Stimulated activated naive CD8-positive, alpha-beta T cell treated with anti-CD3 and anti-CD28 coated beads, Interleukin-15, Interleukin-2, amounts not matched to agents 100 ng/mL and 50 ng/mL, for 24 hours (primary cell): ENCODE measurements around the gene APOC1.
"Not testable (repeated sequence)": the region's sequence is repeated elsewhere in the genome, so short reads cannot be mapped to it uniquely, and the experiment has no call there.

Experiments
- H3K27ac Mint-ChIP-seq: one replicate; pipeline ENCODE4 v1.8.0; 2021; ENCODE audit warnings: mild to moderate bottlenecking, mixed read lengths
- H3K27me3 Mint-ChIP-seq: one replicate; pipeline ENCODE4 v1.8.0; 2021; ENCODE audit warnings: mixed read lengths
- H3K36me3 Mint-ChIP-seq: one replicate; pipeline ENCODE4 v1.8.0; 2021; ENCODE audit warnings: low read depth, mixed read lengths
- H3K4me1 Mint-ChIP-seq: one replicate; pipeline ENCODE4 v1.8.0; 2021; ENCODE audit warnings: low read depth, mixed read lengths
- H3K4me3 Mint-ChIP-seq: one replicate; pipeline ENCODE4 v1.8.0; 2021; ENCODE audit warnings: mild to moderate bottlenecking, mixed read lengths
- H3K9me3 Mint-ChIP-seq: one replicate; pipeline ENCODE4 v1.8.0; 2021; ENCODE audit warnings: mixed read lengths

Gene APOC1

DNA sequence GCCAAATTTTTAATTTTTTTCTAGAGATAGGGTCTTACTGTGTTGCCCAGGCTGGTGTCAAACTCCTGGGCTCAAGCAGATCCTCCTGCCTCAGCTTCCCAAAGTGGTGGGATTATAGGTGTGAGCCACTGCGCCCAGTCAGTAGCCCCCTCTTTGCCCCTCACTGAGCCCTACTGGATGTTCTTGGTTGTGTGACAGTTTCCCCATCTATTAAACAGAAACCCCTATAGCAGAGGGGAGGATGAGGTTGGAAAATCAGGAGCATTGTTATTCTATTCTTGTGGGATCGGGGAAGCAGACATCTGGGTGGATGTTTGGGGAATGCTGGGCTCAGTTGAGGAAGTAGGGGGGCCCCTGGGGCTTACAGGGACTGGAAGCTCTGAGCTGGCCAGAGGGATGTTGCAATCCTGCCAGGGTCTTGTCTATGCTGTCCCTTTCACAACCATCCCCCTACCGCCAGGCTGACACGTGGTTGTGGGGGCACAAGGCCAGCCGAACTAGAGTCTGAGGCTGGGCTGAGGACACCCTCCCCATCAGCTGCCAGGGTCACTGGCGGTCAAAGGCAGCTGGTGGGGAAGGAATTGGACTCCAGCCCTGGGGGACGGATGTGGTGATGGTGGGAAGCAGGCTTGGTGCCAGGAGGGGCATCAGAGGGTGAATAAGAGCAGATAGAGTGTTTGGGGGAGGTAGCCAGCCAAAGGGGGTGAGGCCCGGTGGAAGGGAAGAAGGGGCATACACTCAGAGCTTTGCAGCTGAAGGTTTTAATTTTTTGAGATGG lies 10.9 kb downstream of the APOC1 start:
- no peaks in the 10 kb centered on the region for H3K9me3 Mint-ChIP-seq
- H3K4me1 Mint-ChIP-seq, result peaks cover 9% of the 10 kb centered on the region
- no peaks in the 10 kb centered on the region for H3K36me3 Mint-ChIP-seq
- no peak overlapping the region for H3K27ac Mint-ChIP-seq
- H3K27me3 Mint-ChIP-seq, result peaks cover 20% of the 10 kb centered on the region
- no peak overlapping the region for H3K4me3 Mint-ChIP-seq

DNA sequence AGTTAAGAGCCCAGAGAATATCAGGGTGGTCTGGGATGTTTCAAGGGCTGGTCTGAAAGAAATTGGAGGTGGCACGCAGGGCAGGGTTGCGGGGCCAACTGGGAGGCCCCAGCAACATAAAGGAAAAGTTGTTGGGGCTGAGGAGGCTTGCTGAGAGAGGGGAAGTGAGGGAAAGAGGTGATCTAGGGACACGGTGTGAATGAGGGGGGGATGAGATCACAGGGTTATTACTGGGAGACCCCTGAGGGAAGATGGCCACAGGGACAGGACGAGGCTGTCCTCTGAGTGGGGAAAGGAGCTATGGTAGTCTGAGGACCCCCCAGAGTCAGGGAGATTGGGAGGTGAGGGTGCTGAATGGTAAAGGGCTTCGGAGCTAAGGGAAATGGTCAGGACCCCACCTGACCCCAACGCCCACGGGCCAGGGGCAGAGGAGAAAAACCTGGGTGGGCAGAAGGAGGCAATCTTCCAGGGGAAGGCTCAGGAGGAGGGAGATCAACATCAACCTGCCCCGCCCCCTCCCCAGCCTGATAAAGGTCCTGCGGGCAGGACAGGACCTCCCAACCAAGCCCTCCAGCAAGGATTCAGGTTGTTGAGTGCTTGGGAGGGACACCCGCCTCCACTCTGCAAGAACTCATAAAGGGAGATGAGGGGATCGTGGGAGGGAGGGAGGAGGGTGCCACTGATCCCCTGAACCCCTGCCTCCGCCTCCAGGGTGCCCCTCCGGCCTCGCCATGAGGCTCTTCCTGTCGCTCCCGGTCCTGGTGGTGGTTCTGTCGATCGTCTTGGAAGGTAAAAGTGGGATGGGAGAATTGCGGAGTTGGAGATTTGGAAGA lies 12.1 kb downstream of the APOC1 start:
- not testable (repeated sequence) for H3K36me3 Mint-ChIP-seq, H3K4me3 Mint-ChIP-seq

DNA sequence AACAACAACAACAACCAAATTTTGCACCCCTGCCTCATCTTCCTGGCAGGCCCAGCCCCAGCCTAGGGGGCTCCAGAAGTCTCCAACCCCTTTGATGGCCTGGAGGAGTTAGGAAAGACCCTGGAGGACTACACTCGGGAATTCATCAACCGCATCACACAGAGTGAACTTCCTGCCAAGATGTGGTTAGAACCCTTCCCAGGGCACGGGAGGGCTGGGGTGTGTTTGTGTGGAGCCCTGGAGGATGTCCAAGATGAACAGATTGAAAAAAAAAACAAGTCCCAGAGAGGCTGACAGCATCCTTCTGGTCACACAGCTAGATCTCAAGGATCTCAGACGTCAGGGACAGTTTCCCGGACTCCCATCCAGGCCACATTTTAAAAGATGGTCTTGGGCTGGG lies 13.3 kb downstream of the APOC1 start:
- H3K27ac Mint-ChIP-seq, result no peak overlapping the region
- H3K4me1 Mint-ChIP-seq, result peaks cover 9% of the 10 kb centered on the region
- no peaks in the 10 kb centered on the region for H3K9me3 Mint-ChIP-seq
- no peak overlapping the region for H3K4me3 Mint-ChIP-seq
- H3K27me3 Mint-ChIP-seq, result peaks cover 20% of the 10 kb centered on the region
- H3K36me3 Mint-ChIP-seq, result no peaks in the 10 kb centered on the region

More for the DNA sequence above, 12.1 kb downstream of the APOC1 start:
- H3K4me1 Mint-ChIP-seq, H3K27ac Mint-ChIP-seq, H3K9me3 Mint-ChIP-seq: not testable (repeated sequence)
- peaks cover 20% of the 10 kb centered on the region for H3K27me3 Mint-ChIP-seq

DNA sequence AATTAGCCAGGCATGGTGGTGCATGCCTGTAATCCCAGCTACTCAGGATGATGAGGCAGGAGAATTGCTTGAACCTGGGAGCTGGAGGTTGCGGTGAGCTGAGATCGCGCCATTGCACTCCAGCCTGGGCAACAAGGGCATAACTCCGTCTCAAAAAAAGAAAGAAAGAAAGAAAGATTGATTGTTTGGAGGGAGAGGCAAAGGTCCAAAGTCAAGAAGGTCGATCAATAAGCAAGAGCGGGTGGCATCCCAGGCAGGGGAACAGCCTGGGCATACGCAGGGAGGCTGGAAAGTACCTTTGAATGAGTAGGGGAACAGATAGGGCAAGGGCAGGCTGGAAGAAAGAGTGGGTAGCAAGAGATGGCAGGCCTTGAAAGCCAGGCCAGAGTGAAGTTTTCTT lies 15.7 kb downstream of the APOC1 start:
- Mint-ChIP-seq H3K9me3 (no peaks in the 10 kb centered on the region), H3K27ac (no peak overlapping the region), H3K4me1 (peaks cover 9% of the 10 kb centered on the region), H3K27me3 (peaks cover 18% of the 10 kb centered on the region), H3K36me3 (no peaks in the 10 kb centered on the region), H3K4me3 (no peak overlapping the region)

DNA sequence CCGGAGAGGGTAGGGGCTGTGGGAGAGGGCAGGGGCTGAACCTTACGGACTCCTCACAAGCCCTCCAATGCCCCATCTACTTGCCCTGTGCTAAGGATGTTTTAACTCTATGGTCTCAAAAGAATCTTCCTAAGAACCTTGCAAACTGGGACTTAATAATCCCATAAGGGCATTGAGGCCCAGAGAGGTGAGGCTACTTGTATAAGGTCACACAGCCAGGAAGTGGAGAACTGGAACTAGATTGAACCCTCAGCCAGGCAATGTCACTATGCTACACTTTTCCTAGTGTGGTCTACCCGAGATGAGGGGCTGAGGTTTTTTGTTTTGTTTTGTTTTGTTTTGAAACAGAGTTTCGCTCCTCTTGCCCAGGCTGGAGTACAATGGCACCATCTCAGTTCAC lies 17.1 kb downstream of the APOC1 start:
- Mint-ChIP-seq H3K4me1 (peaks cover 4% of the 10 kb centered on the region), H3K27ac (no peak overlapping the region), H3K27me3 (peaks cover 7% of the 10 kb centered on the region), H3K4me3 (no peak overlapping the region), H3K36me3 (no peaks in the 10 kb centered on the region), H3K9me3 (no peaks in the 10 kb centered on the region)

DNA sequence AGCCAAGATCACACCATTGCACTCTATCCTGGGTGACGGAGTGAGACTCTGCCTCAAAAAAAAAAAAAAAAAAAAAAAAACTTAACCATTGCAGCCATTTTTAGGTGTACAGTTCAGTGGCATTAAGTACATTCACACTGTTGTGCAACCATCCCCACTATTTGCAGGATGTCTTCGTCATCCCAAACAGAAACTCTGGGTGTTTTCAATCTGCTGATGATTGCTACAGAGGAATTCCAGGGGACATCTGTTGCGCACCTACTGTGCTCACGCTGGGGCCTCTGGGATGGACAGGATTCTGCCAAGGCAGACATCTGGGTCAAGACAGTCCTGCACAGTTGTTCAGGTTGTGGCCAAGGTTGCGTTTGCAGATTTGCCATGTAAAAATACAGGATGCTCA lies 25.3 kb downstream of the APOC1 start:
- Mint-ChIP-seq H3K27me3 (no peaks in the 10 kb centered on the region), H3K36me3 (no peaks in the 10 kb centered on the region), H3K27ac (no peak overlapping the region), H3K4me3 (no peak overlapping the region), H3K4me1 (peaks cover 4% of the 10 kb centered on the region), H3K9me3 (no peaks in the 10 kb centered on the region)

DNA sequence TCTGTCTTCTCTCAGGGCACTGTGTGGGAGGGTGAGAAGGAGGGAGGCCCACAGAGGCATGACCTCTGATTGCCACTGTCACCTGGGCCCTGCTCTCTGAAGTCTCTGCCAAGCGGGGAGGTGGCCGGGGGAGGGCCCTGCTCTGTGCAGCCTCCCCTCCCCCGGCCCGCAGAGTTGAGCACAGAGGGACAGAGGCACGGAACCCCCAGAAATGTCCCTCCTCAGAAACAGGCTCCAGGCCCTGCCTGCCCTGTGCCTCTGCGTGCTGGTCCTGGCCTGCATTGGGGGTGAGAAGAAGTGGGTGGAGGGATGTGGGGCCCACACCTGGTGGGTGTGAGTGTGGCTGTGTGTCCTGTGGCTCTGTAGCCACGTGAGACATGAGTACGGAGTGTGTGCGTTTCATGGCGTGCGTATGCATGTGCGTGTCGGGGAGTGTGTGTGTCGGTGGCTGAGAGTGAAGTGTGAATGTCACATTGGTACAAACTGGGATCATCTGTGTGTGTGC lies 27.7 kb downstream of the APOC1 start, which contains the start of gene APOC4:
APOC4 (plus strand) TSS at position 171 of the 505 bp plus-strand sequence; CDS start at position 212, 41 bp downstream.
- Mint-ChIP-seq H3K27me3 (no peaks in the 10 kb centered on the region), H3K4me3 (no peak within 1 kb of the TSS), H3K27ac (no peak within 1 kb of the TSS), H3K36me3 (no peaks in the 10 kb centered on the region), H3K4me1 (peaks cover 4% of the 10 kb centered on the region), H3K9me3 (no peaks in the 10 kb centered on the region)

DNA sequence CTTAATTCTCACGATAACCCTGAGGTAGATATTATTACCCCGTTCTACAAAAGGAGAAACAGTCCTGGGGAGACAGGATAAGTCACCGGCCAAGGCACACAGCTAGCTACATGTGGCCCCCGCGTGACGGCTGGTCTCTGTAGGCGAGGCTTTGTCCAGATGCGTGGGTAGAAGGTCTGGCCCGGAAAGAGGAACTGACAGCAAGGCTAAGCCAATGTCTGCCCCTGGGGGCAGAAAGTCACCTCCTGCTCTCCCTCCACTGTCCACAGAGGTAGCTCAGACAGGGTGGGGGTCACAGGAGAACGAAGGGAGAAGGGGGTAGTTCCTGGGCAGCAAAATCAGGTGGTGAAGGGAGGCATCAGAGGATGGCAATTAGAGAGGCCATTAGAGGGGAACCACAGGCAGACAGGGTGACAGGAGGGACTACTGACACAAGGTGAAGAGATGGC lies 29.4 kb downstream of the APOC1 start:
- Mint-ChIP-seq H3K4me3 (no peak overlapping the region), H3K27me3 (no peaks in the 10 kb centered on the region), H3K9me3 (no peaks in the 10 kb centered on the region), H3K4me1 (peaks cover 4% of the 10 kb centered on the region), H3K27ac (no peak overlapping the region), H3K36me3 (no peaks in the 10 kb centered on the region)

DNA sequence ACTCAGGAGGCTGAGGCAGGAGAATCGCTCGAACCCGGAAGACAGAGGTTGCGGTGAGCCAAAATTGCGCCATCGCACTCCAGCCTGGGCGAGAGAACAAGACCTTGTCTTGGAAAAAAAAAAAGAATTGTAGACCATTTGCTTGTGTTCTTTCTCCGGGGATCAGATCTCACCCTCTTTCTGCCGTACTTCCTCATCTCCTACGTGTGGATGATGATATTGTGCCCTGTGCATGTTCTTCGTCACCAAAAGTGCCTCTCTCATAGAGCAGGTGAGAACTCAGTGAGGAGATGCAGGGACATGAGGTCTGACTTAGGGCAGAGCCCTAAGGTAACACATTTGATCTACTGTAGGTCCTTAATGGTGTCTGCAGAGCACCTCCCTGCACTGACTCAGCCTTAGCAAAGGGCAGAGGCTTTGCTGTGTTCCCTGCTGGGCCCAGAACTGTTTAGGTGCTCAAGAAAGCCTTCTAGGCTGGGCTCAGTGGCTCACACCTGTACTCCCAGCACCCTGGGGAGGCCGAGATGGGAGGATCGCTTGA lies 32.7 kb downstream of the APOC1 start:
- H3K4me1 Mint-ChIP-seq, result peaks cover 4% of the 10 kb centered on the region
- no peaks in the 10 kb centered on the region for H3K9me3 Mint-ChIP-seq
- H3K27ac Mint-ChIP-seq, result no peak overlapping the region
- H3K4me3 Mint-ChIP-seq, result no peak overlapping the region
- no peaks in the 10 kb centered on the region for H3K27me3 Mint-ChIP-seq
- H3K36me3 Mint-ChIP-seq, result peaks cover 9% of the 10 kb centered on the region

DNA sequence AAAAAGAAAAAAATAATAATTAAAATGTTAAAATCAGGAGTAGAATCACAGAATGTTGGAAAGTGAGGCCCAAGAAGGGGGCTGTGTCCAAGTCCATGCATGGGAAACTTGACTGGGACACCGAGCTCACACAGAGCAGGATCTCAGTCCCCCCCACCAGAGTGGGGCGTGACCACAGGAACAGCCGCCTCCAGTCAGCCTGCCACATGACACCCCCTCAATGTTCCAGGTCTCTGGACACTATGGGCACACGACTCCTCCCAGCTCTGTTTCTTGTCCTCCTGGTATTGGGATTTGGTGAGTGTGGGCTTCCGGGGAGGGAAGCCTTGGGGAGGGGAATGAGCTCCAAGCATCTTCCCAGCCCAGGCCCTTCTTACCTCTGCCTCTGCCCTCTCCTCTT lies 33.8 kb downstream of the APOC1 start:
- Mint-ChIP-seq H3K9me3 (no peaks in the 10 kb centered on the region), H3K4me1 (peaks cover 4% of the 10 kb centered on the region), H3K27ac (no peak overlapping the region)

DNA sequence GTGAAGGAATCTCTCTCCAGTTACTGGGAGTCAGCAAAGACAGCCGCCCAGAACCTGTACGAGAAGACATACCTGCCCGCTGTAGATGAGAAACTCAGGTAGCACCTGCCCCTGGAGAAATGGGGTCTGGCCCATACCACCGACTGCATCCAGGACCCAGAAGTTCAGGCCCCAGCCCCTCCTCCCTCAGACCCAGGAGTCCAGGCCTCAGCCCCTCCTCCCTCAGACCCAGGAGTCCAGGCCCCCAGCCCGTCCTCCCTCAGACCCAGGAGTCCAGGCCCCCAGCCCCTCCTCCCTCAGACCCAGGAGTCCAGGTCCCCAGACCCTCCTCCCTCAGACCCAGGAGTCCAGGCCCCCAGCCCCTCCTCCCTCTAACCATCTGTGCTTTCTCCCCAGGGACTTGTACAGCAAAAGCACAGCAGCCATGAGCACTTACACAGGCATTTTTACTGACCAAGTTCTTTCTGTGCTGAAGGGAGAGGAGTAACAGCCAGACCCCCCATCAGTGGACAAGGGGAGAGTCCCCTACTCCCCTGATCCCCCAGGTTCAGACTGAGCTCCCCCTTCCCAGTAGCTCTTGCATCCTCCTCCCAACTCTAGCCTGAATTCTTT lies 34.5 kb downstream of the APOC1 start:
- no peaks in the 10 kb centered on the region for H3K27me3 Mint-ChIP-seq
- peaks cover 7% of the 10 kb centered on the region for H3K4me1 Mint-ChIP-seq
- H3K4me3 Mint-ChIP-seq, result no peak overlapping the region
- H3K27ac Mint-ChIP-seq, result no peak overlapping the region
- no peaks in the 10 kb centered on the region for H3K9me3 Mint-ChIP-seq
- peaks cover 9% of the 10 kb centered on the region for H3K36me3 Mint-ChIP-seq

More for the DNA sequence above, 33.8 kb downstream of the APOC1 start:
- Mint-ChIP-seq H3K27me3 (no peaks in the 10 kb centered on the region), H3K4me3 (no peak overlapping the region), H3K36me3 (peaks cover 9% of the 10 kb centered on the region)

DNA sequence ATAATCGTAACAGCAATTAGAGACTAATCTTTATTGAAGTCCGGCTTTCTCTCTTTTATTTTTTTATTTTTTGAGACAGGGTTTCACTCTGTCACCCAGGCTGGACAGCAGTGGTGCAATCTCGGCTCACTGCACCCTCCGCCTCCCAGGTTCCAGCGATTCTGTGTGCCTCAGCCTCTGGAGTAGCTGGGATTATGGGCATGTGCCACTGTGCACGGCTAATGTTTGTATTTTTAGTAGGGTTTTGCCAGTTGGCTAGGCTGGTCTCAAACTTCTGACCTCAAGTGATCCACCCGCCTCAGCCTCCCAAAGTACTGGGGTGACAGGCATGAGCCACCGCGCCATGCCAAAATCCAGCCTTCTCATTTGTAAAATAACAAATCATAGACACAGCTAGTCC lies 35.1 kb downstream of the APOC1 start:
- Mint-ChIP-seq H3K4me3 (no peak overlapping the region), H3K36me3 (peaks cover 9% of the 10 kb centered on the region), H3K27ac (no peak overlapping the region), H3K27me3 (no peaks in the 10 kb centered on the region), H3K9me3 (no peaks in the 10 kb centered on the region), H3K4me1 (peaks cover 11% of the 10 kb centered on the region)

DNA sequence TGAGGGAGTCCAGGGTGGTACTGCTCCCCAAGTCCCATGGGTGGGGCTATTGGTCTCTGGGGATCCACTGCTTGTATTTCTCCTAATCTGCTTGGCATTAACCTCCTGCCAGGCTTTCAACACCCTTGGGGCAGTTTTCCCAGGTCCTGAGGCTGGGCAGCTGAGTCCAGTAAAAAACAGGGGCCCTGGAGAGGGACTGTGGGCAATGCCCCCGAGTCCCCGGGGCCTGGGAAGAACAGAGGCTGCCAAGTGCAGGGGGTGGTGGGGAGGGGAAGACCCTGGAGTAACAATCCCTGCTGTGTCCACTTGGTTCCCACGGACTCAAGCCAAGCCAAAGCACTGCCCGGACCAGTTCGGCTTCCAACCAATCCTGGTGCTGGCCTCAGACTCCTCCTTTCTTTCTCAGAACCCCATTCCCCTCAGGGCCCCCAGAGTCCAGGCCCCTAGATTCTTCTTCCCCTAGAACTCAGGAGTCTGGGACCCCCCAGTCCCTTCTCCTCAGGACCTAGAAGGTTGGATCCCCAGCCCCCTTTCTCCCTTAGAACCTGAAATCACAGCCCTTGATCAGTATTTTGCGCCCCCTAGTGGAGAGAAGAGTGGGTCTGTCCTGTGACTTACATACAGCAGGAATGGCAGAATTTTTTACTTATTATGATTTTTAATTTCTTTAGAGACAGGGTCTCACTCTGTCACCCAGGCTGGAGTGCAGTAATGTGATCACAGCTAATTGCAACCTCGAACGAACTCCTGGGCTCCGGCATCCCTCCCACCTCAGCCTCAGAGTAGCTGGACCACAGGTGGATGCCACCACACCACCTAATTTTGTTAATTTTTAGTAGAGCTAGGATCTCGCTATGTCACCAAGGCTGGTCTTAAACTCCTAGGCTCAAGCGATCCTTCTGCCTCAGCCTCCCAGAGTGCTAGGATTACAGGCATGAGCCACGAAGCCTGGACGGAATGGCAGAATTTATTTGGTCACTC lies 37.1 kb downstream of the APOC1 start:
- Mint-ChIP-seq H3K9me3 (no peaks in the 10 kb centered on the region), H3K27me3 (no peaks in the 10 kb centered on the region), H3K4me1 (peaks cover 24% of the 10 kb centered on the region), H3K4me3 (no peak overlapping the region), H3K36me3 (peaks cover 9% of the 10 kb centered on the region), H3K27ac (no peak overlapping the region)

DNA sequence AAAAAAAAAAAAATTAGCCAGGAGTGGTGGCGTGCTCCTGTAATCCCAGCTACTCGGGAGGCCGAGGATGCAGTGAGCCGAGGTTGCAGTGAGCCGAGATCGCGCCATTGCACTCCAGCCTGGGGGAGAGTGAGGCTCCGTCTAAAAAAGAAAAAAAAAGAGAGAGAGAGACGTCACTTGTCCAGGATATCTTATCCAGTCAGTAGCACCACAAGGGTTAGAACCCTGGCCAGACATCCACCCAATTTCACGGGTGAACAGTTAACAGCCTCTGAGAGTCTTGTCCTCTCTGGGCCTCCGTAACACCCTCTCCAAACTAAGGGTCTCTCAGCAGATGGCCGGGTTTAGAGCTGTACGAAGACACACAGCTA lies 39.9 kb downstream of the APOC1 start:
- Mint-ChIP-seq H3K27ac (peak overlapping the region; percentile 99), H3K4me1 (peaks cover 48% of the 10 kb centered on the region), H3K36me3 (peaks cover 9% of the 10 kb centered on the region), H3K27me3 (no peaks in the 10 kb centered on the region), H3K4me3 (peak overlapping the region; percentile 98), H3K9me3 (no peaks in the 10 kb centered on the region)
